Stomach (tissue), 4 donors: ENCODE measurements around the gene GLI1.

Experiments
- CTCF ChIP-seq, 7 experiments: fragments of 450-650 bp in 4 of 7; fragments of 200-600 bp in 3 of 7; sonication (generic) in 3 of 7; IDR thresholded peaks; one replicate each; pipeline ENCODE4 v1.5.1; 2016 to 2019; ENCODE audit warnings: antibody characterized with exemption in 7 of 7, control low read depth in 2 of 7, mild to moderate bottlenecking in 1 of 7
- EP300 ChIP-seq: sonication (generic); formaldehyde crosslinking; IDR thresholded peaks from one replicate; pipeline ENCODE4 v1.6.1; 2017; ENCODE audit warnings: antibody characterized with exemption
- POLR2A ChIP-seq, 4 donors: fragments of 450-650 bp; IDR thresholded peaks; one replicate each; pipeline ENCODE4 v1.6.1; 2016; ENCODE audit warnings: antibody characterized with exemption in 4 of 4, control low read depth in 2 of 4, mild to moderate bottlenecking in 1 of 4, moderate library complexity in 1 of 4
- POLR2AphosphoS5 ChIP-seq, 3 donors: sonication (generic); formaldehyde crosslinking; IDR thresholded peaks; one replicate each; pipeline ENCODE4 v1.6.1; 2016; ENCODE audit warnings: antibody characterized with exemption in 3 of 3

DNA sequence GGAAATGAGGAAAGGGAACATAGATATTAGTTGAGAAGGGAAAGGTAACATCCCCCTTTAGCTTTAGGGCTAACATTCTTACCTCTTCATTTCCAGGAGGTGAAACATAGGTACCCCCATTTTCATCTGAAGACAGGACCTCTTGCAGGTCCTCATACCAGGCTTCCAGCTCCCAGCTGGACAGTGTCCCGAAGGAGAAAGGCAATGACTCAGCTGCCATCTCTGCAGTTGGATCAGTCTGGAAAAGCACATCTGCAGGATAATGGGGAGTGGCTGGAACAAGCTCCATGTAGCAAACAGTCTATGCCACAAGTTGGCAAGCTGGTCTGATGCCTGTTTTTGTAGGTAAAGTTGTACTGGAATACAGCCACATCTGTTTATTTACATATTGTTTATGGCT lies 57.6 kb downstream of the GLI1 start:
- TF ChIP-seq CTCF (IDR thresholded peaks at IDR 0.05) (no peak), POLR2AphosphoS5 (IDR thresholded peaks at IDR 0.05) (peak in 1 of 3 donors; percentile 6), EP300 (no peak), POLR2A (IDR thresholded peaks at IDR 0.05) (no peak)
